ENCODE data around the gene APOL4.
"Not testable (repeated sequence)": the region's sequence is repeated elsewhere in the genome, so short reads cannot be mapped to it uniquely, and the experiment has no call there.

APOL4 gene

GRCh38 chr22:36180928-36181327 lies 20.7 kb downstream of the APOL4 start:
- DNase-seq, result no peak

- DNase-seq, result no peak
Measured at GRCh38 chr22:36180038-36180880, 21.4 kb downstream of the APOL4 start.

- DNase-seq, result no peak
Measured at GRCh38 chr22:36177160-36177559, 24.4 kb downstream of the APOL4 start.

DNA sequence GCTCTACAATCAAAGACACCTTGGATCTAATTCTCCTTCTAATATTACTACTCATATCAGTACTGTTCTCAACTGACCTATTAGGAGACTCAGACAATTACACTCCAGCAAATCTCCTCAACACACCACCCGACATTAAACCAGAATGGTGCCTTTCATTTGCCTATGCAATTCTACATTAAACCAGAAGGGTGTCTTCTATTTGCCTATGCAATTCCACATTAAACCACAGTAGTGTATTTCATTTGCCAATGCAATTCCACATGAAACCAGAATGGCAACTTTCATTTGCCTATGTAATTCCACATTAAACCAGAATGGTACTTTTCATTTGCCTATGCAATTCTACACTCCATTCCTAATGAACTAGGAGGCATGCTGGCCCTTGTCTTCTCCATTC lies 25.7 kb downstream of the APOL4 start:
- no peak for DNase-seq

GRCh38 chr22:36171941-36172340 lies 29.7 kb downstream of the APOL4 start:
- no peak for DNase-seq

- no peak for DNase-seq
Measured at GRCh38 chr22:36166518-36167220, 34.9 kb downstream of the APOL4 start.

- no peak for DNase-seq
Measured at GRCh38 chr22:36166086-36166485, 35.5 kb downstream of the APOL4 start.

- DNase-seq, result no peak
Measured at GRCh38 chr22:36165141-36165540, 36.5 kb downstream of the APOL4 start.

DNA sequence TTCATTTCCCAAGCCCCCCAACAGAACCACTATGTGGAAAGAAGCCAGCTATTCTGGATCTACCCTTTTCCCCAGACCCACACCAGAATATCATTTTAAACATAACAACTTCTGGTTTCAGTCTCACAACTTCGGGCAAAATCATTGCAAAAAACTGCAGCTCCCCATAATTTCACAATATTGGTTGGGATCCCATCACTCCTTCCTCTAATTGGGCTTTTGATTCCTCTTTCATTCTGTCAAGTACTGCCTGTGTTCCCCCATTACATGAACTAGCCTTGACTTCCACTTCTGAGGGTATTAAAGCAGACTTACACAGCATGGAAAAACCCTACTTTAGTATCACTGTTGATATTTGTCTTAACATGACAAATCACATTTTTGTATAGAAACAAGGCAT lies 37.0 kb downstream of the APOL4 start:
- DNase-seq, result no peak

GRCh38 chr22:36163497-36163896 lies 38.1 kb downstream of the APOL4 start:
- no peak for DNase-seq

GRCh38 chr22:36162127-36163034 lies 39.2 kb downstream of the APOL4 start:
- DNase-seq, result no peak

GRCh38 chr22:36161793-36162126 lies 39.8 kb downstream of the APOL4 start:
- not testable (repeated sequence) for DNase-seq

DNA sequence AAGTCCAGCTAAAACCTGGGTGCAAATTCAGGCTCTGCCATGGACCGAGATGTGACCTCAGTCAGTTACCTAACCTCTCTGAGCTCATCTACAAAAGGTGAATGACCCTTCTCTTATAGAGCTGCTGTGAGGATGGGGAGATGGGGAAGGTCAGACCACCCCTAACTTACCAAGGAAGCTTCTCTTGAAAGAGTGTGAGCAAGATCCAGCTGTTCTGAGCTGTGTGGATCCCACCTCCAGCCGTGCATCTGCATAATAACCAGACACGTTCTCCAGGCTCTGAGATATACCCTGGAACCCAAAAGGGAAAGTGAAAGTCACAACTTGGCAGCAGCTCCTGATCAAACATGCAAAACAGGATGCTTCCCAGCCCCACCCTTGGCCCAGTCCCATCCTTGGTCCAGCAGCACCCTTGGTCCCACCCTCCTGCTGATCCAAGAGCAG lies 41.1 kb downstream of the APOL4 start, which contains the start of gene APOL3:
TSS of gene APOL3 (minus strand) at position 257 of the 444 bp plus-strand sequence. CDS start 11,700 bp downstream, outside the sequence.
- no peak for DNase-seq

GRCh38 chr22:36156515-36157419 lies 44.8 kb downstream of the APOL4 start:
- no peak for DNase-seq

DNA sequence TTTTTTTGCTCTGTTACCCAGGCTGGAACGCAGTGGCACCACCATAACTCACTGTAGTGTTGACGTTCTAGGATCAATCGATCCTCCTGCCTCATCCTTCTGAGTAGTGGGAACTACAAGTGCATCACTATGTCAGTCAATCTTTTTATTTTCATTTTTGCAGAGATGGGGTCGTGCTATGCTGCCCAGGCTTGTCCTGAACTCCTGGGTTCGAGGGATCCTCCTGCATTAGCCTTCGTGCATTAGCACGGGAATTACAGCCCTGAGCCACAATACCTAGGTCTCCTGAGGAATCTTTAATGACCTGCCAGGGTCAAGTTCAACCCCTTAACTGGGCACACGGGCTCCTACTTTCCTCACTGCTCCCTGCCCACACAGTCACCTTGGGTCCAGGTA lies 45.5 kb downstream of the APOL4 start:
- DNase-seq, result no peak

DNA sequence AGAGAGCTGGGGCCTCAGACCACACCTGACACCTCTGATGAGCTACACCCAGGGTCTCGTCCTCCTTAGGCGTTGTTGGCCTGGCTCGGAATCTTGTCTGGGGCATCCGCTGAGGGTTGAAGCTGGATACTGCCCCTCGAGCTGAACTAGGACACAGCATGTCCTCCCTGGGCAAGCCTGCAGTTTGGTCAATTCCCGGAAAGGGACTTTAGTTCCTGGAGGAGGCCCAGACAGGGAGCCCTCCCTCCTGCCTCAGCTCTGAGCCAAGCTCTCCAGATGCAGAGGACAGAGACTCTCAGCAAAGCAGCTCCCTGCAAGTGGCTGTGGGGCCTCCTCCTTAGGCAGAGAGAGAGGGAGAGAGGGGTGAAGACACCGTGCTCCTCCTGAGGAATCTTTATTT lies 45.9 kb downstream of the APOL4 start:
- DNase-seq, result no peak

DNA sequence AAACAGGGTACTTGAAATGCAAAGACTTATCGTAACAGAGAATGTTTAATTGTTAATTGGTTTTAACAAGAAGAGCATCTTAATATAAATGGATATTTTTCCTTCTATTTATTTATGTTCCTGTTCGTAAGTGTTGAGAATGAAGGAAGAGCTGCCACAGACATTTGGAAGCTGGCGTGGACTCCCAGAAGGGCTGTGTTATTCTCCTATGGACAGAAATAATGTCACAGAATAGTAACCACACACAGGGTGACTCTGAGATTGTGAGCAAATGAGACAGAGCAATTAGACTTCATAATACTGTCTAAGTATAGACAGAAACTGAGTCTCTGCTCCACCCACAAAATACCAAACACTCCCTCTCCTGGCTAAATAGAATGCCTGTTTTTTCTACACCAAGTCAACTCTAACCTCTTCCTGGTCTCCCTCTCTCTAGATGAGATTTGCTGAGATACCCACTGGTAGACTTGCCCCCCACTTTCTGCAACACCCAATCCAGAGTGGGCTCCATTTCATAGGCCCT lies 47.1 kb downstream of the APOL4 start:
- no peak for DNase-seq

- no peak for DNase-seq
Measured at GRCh38 chr22:36153501-36154422, 47.8 kb downstream of the APOL4 start.

DNA sequence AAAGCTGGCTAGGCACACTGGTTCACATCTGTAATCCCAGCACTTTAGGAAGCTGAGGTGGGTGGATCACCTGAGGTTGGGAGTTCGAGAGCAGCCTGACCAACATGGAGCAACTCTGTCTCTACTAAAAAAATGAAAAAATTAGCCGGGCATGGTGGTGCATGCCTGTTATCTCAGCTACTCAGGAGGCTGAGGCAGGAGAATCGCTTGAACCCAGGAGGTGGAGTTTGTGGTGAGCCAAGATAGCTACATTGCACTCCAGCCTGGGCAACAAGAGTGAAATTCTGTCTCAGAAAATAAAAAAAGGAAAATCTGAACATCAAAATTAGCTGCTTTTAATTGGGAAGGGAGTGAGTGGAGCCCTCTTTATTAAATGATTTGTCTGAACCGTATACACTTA lies 48.8 kb downstream of the APOL4 start:
- not testable (repeated sequence) for DNase-seq

DNA sequence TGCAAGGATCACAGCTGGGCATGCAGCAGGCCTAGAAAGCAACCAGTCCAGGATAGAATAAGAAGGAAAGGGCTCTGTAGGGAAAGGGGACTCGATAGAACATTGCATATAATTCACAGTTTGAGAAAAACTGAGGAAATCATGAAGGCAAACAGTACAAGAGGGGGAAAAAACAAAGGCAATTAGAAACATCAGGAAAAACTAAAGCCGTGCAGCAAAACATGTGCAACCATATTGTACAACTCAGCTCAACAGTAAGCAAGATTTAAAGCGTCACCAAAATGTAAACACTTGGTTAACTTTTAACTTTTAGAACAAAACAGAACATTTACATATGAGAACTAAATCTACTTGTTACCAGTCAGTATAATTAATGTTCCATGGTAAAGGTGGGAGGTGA lies 49.5 kb downstream of the APOL4 start:
- no peak for DNase-seq

Measured in NCI-H1417 treated with DMSO at 0.1 percent for 48 hours (cell line).